ENCODE measurements around the gene CS.

Gene CS

DNA sequence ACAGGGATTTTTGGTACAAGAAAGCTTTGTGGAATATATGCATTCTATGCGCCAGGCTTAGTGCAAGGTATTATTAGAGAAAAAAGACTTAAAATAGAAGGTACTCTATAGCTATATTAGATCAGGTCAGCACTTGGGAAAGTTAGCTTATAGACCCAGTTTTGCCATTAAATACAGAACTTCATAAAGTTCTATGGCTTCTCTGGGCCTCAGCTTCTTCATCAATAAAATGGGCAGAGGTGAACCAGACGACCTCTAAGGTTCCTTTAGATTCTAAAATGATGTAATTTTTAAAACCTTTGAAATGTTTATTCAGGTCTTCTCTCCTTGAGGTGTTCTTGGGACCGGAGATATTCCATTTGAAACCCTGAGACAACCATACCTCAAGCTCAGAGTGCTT, 8.6 kb upstream of the CS start:
- Histone ChIP-seq H3K4me1 (no peaks in the 10 kb centered on the region), H3K4me2 (ENCODE audit: low read length) (no peak overlapping the region), H3K9ac (no peak overlapping the region), H2AFZ (no peak overlapping the region), H3K36me3 (ENCODE audit: control insufficient read depth, insufficient read depth, low read length) (no peaks in the 10 kb centered on the region), H3K4me3 (ENCODE audit: low read depth, low read length) (no peak overlapping the region), H3K79me2 (peaks cover 2% of the 10 kb centered on the region), H3K27ac (no peak overlapping the region), H3K9me3 (ENCODE audit: control insufficient read depth, low read length) (no peaks in the 10 kb centered on the region), H3K27me3 (ENCODE audit: control insufficient read depth, insufficient read depth, low read length) (no peaks in the 10 kb centered on the region)
- no peak for TF ChIP-seq CTCF (IDR thresholded peaks at IDR 0.05)

DNA sequence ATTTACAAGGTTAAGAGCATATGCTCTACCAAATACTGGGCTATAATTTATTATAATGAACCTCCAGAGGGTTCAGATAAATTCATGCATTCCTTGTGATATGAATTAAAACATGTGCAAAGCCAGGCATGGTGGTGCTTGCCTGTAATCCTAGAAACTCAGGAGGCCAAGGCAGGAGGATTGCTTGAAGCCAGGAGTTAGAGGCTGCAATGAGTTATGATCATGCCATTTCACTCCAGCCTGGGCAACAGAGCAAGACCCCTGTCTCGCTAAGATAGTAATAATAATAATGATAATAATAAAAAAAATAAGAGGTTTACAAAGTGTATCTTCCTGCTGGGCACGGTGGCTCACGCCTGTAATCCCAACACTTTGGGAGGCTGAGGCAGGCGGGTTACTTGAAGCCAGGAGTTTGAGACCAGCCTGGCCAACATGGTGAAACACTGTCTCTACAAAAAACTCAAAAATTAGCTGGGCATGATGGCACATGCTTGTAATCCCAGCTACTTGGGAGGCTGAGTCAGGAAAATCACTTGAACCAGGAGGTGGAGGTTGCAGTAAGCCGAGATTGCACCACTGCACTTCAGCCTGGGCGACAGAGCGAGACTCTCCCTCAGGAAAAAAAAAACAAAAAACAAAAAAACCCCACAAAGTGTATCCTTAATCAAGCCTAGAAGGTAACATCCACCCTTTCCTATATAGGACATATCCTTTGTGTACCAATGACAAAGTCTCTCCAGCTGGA, 7.3 kb upstream of the CS start:
- no peaks in the 10 kb centered on the region for H3K4me1 ChIP-seq
- no peaks in the 10 kb centered on the region for H3K27me3 ChIP-seq (ENCODE audit: control insufficient read depth, insufficient read depth, low read length)
- no peak overlapping the region for H2AFZ ChIP-seq
- peaks cover 2% of the 10 kb centered on the region for H3K79me2 ChIP-seq
- no peak for TF ChIP-seq CTCF (IDR thresholded peaks at IDR 0.05)
- H3K4me2 ChIP-seq (ENCODE audit: low read length), result no peak overlapping the region
- H3K27ac ChIP-seq, result no peak overlapping the region
- no peak overlapping the region for H3K4me3 ChIP-seq (ENCODE audit: low read depth, low read length)
- H3K9me3 ChIP-seq (ENCODE audit: control insufficient read depth, low read length), result no peaks in the 10 kb centered on the region
- H3K36me3 ChIP-seq (ENCODE audit: control insufficient read depth, insufficient read depth, low read length), result no peaks in the 10 kb centered on the region
- H3K9ac ChIP-seq, result no peak overlapping the region

DNA sequence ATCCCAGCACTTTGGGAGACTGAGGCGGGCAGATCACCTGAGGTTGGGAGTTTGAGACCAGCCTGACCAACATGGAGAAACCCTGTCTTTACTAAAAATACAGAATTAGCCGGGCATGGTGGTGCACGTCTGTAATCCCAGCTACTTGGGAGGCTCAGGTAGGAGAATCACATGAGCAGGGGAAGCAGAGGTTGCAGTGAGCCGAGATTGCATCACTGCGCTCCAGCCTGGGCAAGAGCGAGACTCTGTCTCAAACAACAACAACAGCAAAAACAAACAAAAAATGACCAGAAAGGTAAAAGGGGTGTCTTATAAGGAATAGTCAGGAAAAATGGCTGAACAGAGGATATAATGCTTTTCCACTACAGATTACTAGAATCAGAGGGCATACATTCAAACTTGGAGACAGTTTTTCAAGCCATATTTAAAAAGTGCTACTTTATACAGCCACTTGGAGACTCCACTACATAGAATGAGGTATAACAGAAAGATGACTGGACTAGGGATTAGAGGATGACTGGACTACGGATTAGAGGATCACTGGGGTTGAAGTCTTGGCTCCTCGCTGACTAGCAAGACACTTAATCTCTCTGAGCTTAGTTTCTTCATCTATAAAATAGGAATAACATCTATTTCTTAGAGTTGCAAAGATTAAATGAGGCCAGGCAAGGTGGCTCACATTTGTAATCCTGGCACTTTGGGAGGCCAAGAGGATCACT, 4.9 kb upstream of the CS start:
- Histone ChIP-seq H3K9me3 (ENCODE audit: control insufficient read depth, low read length) (no peaks in the 10 kb centered on the region), H3K4me2 (ENCODE audit: low read length) (no peak overlapping the region), H3K27me3 (ENCODE audit: control insufficient read depth, insufficient read depth, low read length) (no peaks in the 10 kb centered on the region), H3K27ac (no peak overlapping the region), H3K9ac (no peak overlapping the region), H3K36me3 (ENCODE audit: control insufficient read depth, insufficient read depth, low read length) (no peaks in the 10 kb centered on the region), H3K4me3 (ENCODE audit: low read depth, low read length) (no peak overlapping the region), H2AFZ (no peak overlapping the region), H3K79me2 (peaks cover 7% of the 10 kb centered on the region), H3K4me1 (peaks cover 13% of the 10 kb centered on the region)
- TF ChIP-seq CTCF (IDR thresholded peaks at IDR 0.05), result no peak

DNA sequence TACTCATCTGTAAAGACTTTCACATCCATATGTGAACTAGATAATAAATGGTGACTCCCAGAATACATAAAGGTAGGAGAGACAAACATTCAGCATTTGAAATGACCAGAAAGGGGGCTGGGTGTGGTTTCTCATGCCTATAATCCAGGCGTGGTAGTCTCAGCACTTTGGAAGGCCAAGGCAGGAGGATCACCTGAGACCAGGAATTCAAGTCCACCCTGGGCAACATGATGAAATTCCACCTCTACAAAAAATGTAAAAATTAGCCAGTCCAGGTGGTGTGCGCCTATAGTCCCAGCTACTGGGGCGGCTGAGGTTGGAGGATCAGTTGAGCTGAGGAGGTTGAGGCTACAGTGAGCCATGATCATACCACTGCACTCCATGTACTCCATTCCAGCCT, 4.1 kb upstream of the CS start:
- Histone ChIP-seq H3K36me3 (ENCODE audit: control insufficient read depth, insufficient read depth, low read length) (no peaks in the 10 kb centered on the region), H3K79me2 (peaks cover 9% of the 10 kb centered on the region), H3K4me1 (peaks cover 13% of the 10 kb centered on the region), H3K9ac (no peak overlapping the region), H3K27ac (no peak overlapping the region), H3K9me3 (ENCODE audit: control insufficient read depth, low read length) (no peaks in the 10 kb centered on the region), H2AFZ (no peak overlapping the region), H3K27me3 (ENCODE audit: control insufficient read depth, insufficient read depth, low read length) (no peaks in the 10 kb centered on the region), H3K4me2 (ENCODE audit: low read length) (no peak overlapping the region), H3K4me3 (ENCODE audit: low read depth, low read length) (no peak overlapping the region)
- TF ChIP-seq CTCF (IDR thresholded peaks at IDR 0.05), result no peak
